Liver (tissue), 3 donors: ENCODE results near the gene TEX10.

ENCODE experiments used
- ATF3 ChIP-seq: IDR thresholded peaks from 2 replicates; pipeline ENCODE4 v1.6.1; 2016; ENCODE audit warnings: antibody characterized with exemption
- CTCF ChIP-seq: fragments of 150-350 bp; IDR thresholded peaks from 2 replicates; pipeline ENCODE4 v1.5.1; 2017; ENCODE audit warnings: improper control_type of control experiment, low read depth, low read length; ENCODE audit not compliant: missing input control
- MAX ChIP-seq: IDR thresholded peaks from 2 replicates; pipeline ENCODE4 v1.6.1; 2016; ENCODE audit warnings: antibody characterized with exemption
- RAD21 ChIP-seq, 2 donors: IDR thresholded peaks; 2 replicates each; pipeline ENCODE4 v1.6.1; 2016; ENCODE audit warnings: antibody characterized with exemption in 2 of 2, mild to moderate bottlenecking in 2 of 2
- SP1 ChIP-seq: IDR thresholded peaks from 2 replicates; pipeline ENCODE4 v1.6.1; 2018; ENCODE audit warnings: antibody characterized with exemption, mild to moderate bottlenecking
- TAF1 ChIP-seq: conservative IDR thresholded peaks from 2 replicates; pipeline ENCODE4 v1.6.1; 2016; ENCODE audit warnings: antibody characterized with exemption, mild to moderate bottlenecking
- YY1 ChIP-seq: IDR thresholded peaks from 2 replicates; pipeline ENCODE4 v1.6.1; 2016; ENCODE audit warnings: antibody characterized with exemption, mild to moderate bottlenecking
- donor health status: healthy.
- donor health status: healthy.

GRCh38 chr9:100294341-100294740, 58.4 kb downstream of the TEX10 start:
- TF ChIP-seq CTCF (no peak), TAF1 (no peak), RAD21 (IDR thresholded peaks at IDR 0.05) (no peak), YY1 (no peak), SP1 (no peak), MAX (no peak), ATF3 (no peak)
